DOHH2 (cell line): Measurements from ENCODE around the gene UEVLD.

Source experiments
- H3F3A ChIP-seq: fragments of 200-600 bp; sonication (generic), shearing (Covaris generic); 2 replicates; pipeline ENCODE4 v1.6.0; 2016; ENCODE audit warnings: antibody characterized with exemption, mild to moderate bottlenecking; ENCODE audit not compliant: control insufficient read depth, insufficient read depth
- H3K27ac ChIP-seq: fragments of 200-600 bp; sonication (generic); 2 replicates; pipeline ENCODE4 v1.5.1; 2014; ENCODE audit warnings: low read depth, mild to moderate bottlenecking, low read length, moderate library complexity
- H3K27me3 ChIP-seq: fragments of 200-600 bp; sonication (generic); 2 replicates; pipeline ENCODE4 v1.6.1; 2014; ENCODE audit warnings: mild to moderate bottlenecking, low read length, mixed read lengths; ENCODE audit not compliant: control insufficient read depth
- H3K36me3 ChIP-seq: fragments of 200-600 bp; sonication (generic); 2 replicates; pipeline ENCODE4 v1.6.1; 2014; ENCODE audit warnings: mild to moderate bottlenecking, low read length, moderate library complexity, mixed read lengths; ENCODE audit not compliant: control insufficient read depth
- H3K4me1 ChIP-seq: fragments of 200-600 bp; sonication (generic); 2 replicates; pipeline ENCODE4 v1.6.1; 2014; ENCODE audit warnings: mild to moderate bottlenecking, low read length, mixed read lengths; ENCODE audit not compliant: control insufficient read depth
- H3K4me2 ChIP-seq: fragments of 200-600 bp; sonication (generic); 2 replicates; pipeline ENCODE4 v1.6.0; 2014; ENCODE audit warnings: mild to moderate bottlenecking, low read length, moderate library complexity
- H3K4me3 ChIP-seq: fragments of 200-600 bp; sonication (generic); 2 replicates; pipeline ENCODE4 v1.5.1; 2014; ENCODE audit warnings: mild to moderate bottlenecking, low read length, mixed read lengths
- H3K79me2 ChIP-seq: fragments of 200-600 bp; sonication (generic); 2 replicates; pipeline ENCODE4 v1.6.1; 2014; ENCODE audit warnings: mild to moderate bottlenecking, low read length, mixed read lengths; ENCODE audit not compliant: control insufficient read depth
- H3K9me2 ChIP-seq: fragments of 200-600 bp; sonication (generic); replicated peaks from 2 replicates; pipeline ENCODE4 v1.6.1; 2014; ENCODE audit warnings: mild to moderate bottlenecking, low read length, mixed read lengths; ENCODE audit not compliant: control insufficient read depth
- H3K9me3 ChIP-seq: fragments of 200-600 bp; sonication (generic); 2 replicates; pipeline ENCODE4 v1.6.1; 2014; ENCODE audit warnings: antibody characterized with exemption, low read length, mixed read lengths; ENCODE audit not compliant: control insufficient read depth, insufficient read depth
- H4K20me1 ChIP-seq: fragments of 200-600 bp; sonication (generic); 2 replicates; pipeline ENCODE4 v1.6.0; 2014; ENCODE audit warnings: low read depth, mild to moderate bottlenecking, antibody characterized with exemption, low read length, moderate library complexity; ENCODE audit not compliant: control insufficient read depth, insufficient read depth
- EZH2phosphoT487 ChIP-seq: fragments of 200-600 bp; sonication (generic); IDR thresholded peaks from 2 replicates; pipeline ENCODE4 v1.6.1; 2017; ENCODE audit warnings: borderline replicate concordance, mild to moderate bottlenecking, antibody characterized with exemption, low read length, moderate library complexity, mixed read lengths
- TF ChIP-seq, protein P1 (sequence below): fragments of 200-600 bp; sonication (generic); IDR thresholded peaks from one replicate; pipeline ENCODE4 v1.5.1; 2014; ENCODE audit warnings: antibody characterized with exemption, mild to moderate bottlenecking, low read depth, low read length; ENCODE audit not compliant: poor library complexity, severe bottlenecking

The UEVLD gene

DNA sequence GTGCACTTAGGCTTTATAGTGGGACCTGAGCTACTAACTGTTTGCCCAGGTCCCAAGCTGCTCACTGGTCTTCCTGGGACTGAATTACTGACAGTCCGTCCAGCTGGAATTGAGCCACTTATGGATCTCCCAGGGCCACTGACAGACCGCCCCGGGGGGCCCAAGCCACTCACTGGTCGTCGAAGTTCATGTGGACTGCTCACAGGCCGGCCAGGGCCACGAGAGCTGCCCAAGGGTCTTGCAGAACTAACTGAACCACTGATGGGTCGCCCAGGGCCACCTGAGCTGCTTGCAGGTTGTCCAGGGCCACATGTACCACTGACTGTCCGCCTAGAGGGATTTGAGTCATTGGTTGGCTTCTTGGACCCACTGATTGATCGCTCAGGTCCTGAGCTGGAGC is 26.1 kb upstream of the UEVLD start:
- Histone ChIP-seq H3K27ac (no peak overlapping the region), H3K4me1 (peaks cover 10% of the 10 kb centered on the region), H3F3A (peaks cover 5% of the 10 kb centered on the region; the same call in 1 of the 2 replicates), H3K4me3 (no peak overlapping the region), H4K20me1 (no peaks in the 10 kb centered on the region), H3K9me2 (no peaks in the 10 kb centered on the region), H3K9me3 (no peaks in the 10 kb centered on the region), H3K27me3 (no peaks in the 10 kb centered on the region), H3K36me3 (peaks cover 33% of the 10 kb centered on the region), H3K4me2 (no peak overlapping the region), H3K79me2 (peaks cover 31% of the 10 kb centered on the region)
- no peak for TF ChIP-seq EZH2phosphoT487
- TF ChIP-seq, protein P1, sequence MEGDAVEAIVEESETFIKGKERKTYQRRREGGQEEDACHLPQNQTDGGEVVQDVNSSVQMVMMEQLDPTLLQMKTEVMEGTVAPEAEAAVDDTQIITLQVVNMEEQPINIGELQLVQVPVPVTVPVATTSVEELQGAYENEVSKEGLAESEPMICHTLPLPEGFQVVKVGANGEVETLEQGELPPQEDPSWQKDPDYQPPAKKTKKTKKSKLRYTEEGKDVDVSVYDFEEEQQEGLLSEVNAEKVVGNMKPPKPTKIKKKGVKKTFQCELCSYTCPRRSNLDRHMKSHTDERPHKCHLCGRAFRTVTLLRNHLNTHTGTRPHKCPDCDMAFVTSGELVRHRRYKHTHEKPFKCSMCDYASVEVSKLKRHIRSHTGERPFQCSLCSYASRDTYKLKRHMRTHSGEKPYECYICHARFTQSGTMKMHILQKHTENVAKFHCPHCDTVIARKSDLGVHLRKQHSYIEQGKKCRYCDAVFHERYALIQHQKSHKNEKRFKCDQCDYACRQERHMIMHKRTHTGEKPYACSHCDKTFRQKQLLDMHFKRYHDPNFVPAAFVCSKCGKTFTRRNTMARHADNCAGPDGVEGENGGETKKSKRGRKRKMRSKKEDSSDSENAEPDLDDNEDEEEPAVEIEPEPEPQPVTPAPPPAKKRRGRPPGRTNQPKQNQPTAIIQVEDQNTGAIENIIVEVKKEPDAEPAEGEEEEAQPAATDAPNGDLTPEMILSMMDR, result no peak

DNA sequence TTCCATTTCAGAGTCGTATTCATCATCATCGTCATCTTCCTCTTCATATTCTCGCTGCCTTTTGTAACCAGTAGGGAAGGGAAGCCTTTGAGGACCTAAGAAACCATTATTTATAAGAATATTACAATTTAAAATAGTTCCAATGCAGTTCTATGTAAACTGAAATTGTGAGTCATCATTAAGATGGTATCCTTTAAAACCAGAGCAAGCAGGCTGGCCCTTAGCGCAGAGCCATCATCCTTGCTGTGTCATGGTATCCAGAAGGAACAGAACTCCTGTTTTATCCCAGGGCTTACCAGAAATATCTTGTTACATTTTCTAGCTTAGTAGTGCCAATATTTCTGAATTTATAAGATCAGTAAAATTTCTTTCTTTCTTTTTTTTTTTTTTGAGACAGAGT is 23.9 kb upstream of the UEVLD start:
- H3K36me3 ChIP-seq, result peaks cover 51% of the 10 kb centered on the region
- TF ChIP-seq, protein P1, result no peak
- TF ChIP-seq EZH2phosphoT487, result no peak

DNA sequence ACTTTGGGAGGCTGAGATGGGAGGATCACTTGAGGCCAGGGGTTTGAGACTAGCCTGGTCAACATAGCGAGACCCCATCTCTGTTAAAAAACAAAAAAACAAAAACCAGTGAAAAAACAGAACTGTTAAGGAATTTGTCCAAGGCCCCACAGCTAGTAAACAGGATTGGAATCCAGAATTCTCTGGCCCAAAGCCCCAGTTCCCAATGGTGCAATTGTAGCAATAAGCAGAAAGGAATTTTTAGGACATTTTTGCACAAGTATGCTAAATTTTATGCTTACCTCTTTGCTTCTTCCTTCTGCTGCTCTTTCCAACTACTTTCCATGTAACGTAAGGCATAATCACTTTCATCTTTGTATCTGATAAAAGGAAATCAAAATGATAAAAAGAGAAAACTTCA is 22.7 kb upstream of the UEVLD start:
- TF ChIP-seq EZH2phosphoT487, result no peak
- TF ChIP-seq, protein P1, result no peak
- peaks cover 5% of the 10 kb centered on the region for H3K4me1 ChIP-seq
- no peak overlapping the region for H3K4me2 ChIP-seq
- peaks cover 9% of the 10 kb centered on the region; the same call in 1 of the 2 replicates for H3F3A ChIP-seq
- H3K27ac ChIP-seq, result no peak overlapping the region
- H3K4me3 ChIP-seq, result no peak overlapping the region
- H3K27me3 ChIP-seq, result no peaks in the 10 kb centered on the region
- no peaks in the 10 kb centered on the region for H3K9me2 ChIP-seq
- H3K36me3 ChIP-seq, result peaks cover 52% of the 10 kb centered on the region
- H4K20me1 ChIP-seq, result no peaks in the 10 kb centered on the region
- H3K79me2 ChIP-seq, result no peaks in the 10 kb centered on the region
- H3K9me3 ChIP-seq, result no peaks in the 10 kb centered on the region

More for the DNA sequence above, 23.9 kb upstream of the UEVLD start:
- H3K4me1 ChIP-seq, result peaks cover 5% of the 10 kb centered on the region
- no peaks in the 10 kb centered on the region for H3K9me3 ChIP-seq
- H3K27ac ChIP-seq, result no peak overlapping the region
- H3K4me2 ChIP-seq, result no peak overlapping the region
- peaks cover 9% of the 10 kb centered on the region for H3K79me2 ChIP-seq
- H3K27me3 ChIP-seq, result no peaks in the 10 kb centered on the region
- H3F3A ChIP-seq, result peaks cover 9% of the 10 kb centered on the region; the same call in 1 of the 2 replicates
- H3K4me3 ChIP-seq, result no peak overlapping the region
- H4K20me1 ChIP-seq, result no peaks in the 10 kb centered on the region
- H3K9me2 ChIP-seq, result no peaks in the 10 kb centered on the region
